GM11168 (cell line): Measurements from ENCODE around the gene ALDH3B2.
"Not testable (repeated sequence)": the region's sequence is repeated elsewhere in the genome, so short reads cannot be mapped to it uniquely, and the experiment has no call there.

ENCODE experiments used
- in situ Hi-C: fragments of 300-500 bp; cut with MboI; formaldehyde crosslinking; loops from one replicate; pipeline ENCODE4 v1.12.0; 2022; ENCODE audit warnings: low sequenced_read_pairs; ENCODE audit not compliant: unreplicated experiment

ALDH3B2 gene

GRCh38 chr11:67663532-67664212, 10.8 kb downstream of the ALDH3B2 start:
- in situ Hi-C loops, result no loop called here

DNA sequence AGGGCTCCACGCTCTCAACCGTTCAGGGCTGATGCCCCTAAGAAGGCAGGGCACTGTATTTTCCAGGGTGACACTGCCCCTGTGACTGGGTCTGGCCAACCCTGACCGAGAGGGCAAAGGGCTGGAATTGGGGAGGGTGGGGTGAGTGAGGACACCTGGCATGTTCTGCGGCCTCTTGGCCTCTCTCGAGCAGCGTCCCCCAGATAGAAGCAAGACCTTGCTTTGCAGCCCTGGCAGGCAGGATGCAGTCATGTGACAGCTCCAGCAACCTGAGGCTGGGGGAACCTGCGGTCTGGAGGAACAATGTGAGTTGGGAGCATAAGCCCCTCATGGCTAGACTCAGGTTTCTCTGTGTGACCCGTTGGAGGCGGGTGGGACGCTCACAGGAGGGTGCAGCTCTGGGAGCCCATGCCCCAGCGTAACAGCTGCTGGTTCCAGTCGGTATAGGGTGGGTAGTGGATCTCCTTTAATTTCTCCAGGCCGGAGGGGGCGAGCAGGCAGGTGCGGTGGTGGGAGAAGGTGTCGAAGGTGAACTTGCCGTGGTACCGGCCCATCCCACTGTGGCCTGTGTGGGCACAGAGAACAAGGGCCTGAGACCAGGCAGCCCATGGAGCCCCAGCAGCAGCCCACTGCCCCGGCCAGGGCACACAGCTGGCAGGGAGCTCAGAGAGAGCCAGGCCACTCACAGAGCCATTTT, 11.4 kb downstream of the ALDH3B2 start:
- in situ Hi-C loops, result no loop called here

DNA sequence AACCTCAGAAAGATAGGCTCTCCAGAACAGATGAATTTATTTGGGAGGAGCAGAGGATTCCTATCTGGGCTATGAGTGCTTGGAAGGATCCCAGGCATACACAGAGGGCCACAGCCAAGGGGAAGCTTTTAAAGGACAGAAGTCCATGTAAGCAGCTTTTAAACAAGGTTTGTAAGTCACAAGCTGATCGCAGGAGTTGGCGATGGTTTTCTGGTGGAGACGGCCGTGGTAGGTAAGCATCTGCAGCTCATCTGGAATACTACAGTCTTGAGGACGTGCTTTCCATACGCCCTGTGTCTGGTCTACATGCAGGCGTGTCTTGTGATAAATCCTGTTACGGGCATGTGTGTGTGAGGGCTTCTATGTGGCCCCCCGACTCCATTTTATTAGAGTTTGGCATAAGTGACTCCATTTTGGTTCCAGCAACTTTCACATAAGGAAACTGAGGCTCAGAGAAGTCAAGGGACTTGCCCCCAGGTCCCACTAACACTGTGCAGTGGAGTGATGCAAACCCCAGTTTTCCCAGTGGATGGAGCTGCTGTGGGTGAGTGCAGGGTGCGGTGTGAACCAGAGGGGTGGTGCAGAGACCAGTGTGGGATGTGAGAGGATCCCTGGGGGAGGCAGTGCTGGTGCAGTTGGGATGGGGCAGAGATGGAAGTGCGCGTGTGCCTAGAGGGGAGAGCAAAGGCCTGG, 12.1 kb downstream of the ALDH3B2 start:
- in situ Hi-C loops, result no loop called here

DNA sequence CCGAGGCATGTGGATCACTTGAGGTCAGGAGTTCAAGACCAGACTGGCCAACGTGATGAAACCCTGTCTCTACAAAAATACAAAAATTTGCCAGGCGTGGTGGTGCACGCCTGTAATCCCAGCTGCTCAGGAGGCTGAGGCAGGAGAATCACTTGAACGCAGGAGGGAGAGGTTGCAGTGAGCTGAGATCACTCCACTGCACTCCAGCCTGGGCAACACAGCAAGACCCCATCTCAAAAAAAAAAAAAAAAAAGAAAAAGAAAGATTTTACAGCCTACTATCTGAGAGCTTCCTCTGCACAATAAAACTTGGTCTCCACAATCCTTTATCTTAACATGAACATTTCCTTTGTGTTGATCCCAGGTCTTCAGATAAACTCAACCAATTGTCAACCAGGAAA, 13.7 kb downstream of the ALDH3B2 start:
- in situ Hi-C loops, result not testable (repeated sequence)

GRCh38 chr11:67659651-67660165, 14.7 kb downstream of the ALDH3B2 start:
- in situ Hi-C loops, result not testable (repeated sequence)

- in situ Hi-C loops, result no loop called here
These were observed 17.1 kb downstream of the ALDH3B2 start for GRCh38 chr11:67657300-67657699.

- in situ Hi-C loops, result no loop called here
These were observed 18.0 kb downstream of the ALDH3B2 start for GRCh38 chr11:67656278-67656922.

- in situ Hi-C loops, result no loop called here
These were observed 20.2 kb downstream of the ALDH3B2 start for GRCh38 chr11:67654225-67654624.

DNA sequence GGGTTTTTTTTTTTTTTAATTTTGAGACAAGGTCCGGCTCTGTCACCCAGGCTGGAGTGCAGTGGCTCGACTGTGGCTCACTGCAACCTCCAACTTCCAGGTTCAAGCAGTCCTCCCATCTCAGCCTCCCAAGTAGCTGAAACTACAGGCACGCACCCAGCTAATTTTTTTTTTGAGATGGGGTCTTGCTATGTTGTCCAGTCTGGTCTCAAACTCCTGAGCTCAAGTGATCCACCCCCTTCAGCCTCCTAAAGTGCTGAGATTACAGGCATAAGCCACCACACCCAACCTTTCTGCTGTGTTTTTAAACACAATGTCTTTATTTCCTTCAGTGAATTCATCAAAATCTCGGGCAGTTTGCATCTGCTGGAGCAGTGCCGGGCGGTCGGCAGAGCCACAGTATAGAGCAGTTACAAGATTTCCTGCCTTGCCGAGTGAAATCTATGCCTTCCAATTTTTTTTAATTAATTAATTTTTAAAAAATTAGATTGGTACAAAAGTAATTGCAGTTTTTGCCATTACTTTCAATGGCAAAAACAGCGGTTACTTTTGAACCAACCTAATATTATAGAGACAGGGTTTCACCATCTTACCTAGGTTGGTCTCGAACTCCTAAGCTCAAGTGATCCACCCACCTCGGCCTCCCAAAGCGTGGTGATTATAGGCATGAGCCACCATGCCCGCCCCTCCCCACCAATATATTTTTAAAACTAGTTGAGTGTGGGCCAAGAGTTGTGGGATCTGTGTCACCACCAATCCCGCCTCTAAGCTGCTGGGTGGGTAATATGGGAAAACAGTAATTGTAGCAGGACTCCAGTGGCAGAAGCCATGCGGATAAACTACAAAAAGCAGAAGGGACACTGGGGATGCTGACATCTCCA, 21.2 kb downstream of the ALDH3B2 start:
- in situ Hi-C loops, result no loop called here

GRCh38 chr11:67651976-67652781, 22.2 kb downstream of the ALDH3B2 start:
- in situ Hi-C loops, result no loop called here

GRCh38 chr11:67649634-67650510, 24.6 kb downstream of the ALDH3B2 start:
- in situ Hi-C loops, result no loop called here

GRCh38 chr11:67648796-67649613, 25.4 kb downstream of the ALDH3B2 start:
- in situ Hi-C loops, result no loop called here

DNA sequence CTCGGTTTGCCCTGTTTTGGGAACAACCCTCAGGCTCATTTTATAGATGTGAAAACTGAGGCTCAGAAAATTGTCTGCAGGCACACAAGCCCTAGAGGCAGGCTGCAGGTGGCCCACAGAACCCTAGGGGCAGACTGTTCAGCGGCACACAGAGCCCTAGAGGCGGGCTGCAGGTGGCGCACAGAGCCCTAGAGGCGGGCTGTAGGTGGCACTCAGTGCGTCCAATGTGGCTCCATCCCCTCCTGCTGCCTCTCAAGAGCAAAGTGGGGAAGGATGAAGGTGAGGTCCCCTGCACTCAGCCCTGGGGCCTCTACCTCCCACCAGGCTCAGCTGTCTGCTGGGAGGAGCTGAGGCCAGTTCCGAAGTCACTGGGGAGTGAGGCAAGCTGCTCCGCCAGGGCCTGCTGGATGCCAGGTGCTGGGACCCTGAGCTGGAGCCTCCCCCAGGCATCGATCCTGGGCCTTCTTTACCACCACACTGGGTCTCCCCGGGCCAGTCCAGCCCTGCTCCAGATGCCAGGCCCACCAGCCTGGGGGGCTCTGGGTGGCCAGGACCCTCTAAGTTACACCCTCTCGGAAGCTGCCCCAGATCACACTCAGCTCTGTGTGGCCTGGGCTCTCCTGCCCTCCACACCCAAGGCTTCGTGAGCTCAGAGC, 26.2 kb downstream of the ALDH3B2 start:
- in situ Hi-C loops, result no loop called here

GRCh38 chr11:67647471-67647870, 27.0 kb downstream of the ALDH3B2 start:
- in situ Hi-C loops, result no loop called here

DNA sequence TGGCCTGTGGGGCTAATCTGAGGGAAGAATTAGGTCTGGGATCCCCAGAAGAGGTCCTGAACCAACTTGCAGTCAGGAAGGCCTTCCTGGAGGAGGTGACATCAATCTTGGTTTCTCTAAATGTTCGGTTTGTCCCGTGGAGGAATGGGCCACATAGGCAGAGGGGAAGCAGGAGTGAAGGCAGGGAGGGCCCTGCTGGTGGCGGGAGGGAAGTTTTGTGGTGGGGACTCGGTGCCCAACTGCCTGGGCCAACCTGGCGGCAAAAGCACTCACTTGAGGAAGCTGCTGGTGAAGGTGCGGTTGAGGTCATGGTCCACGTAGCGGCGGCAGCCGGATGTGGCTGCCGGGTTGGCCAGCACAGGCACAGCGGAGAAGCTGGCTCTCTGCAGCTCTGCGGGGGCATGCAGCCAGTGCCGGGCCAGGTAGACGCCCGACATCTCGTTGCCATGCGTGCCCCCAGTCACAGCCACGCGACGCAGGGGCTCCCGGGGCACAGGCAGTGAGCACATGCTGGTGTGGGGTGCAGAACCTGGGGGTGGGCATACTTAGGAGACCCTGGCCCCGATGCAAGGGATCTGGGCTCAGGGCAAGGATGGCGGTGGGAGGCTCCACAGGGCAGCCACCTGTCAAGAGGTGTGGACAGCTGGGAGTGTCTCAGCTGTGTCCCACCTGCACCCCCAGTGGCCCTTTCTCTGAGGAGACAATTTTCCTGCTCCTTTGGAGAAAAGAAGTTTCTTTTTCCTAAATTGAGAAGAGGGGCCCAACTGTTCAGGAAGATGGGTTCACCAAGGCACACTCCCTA, 27.7 kb downstream of the ALDH3B2 start:
- in situ Hi-C loops, result no loop called here
